Thyroid gland (tissue), 4 donors: Measurements from ENCODE around the gene SHISA4.

Source experiments
- CTCF ChIP-seq, 6 experiments: fragments of 200-600 bp in 3 of 6; fragments of 450-650 bp in 3 of 6; sonication (generic) in 3 of 6; IDR thresholded peaks; one replicate each; pipeline ENCODE4 v1.5.1; 2016 to 2019; ENCODE audit warnings: antibody characterized with exemption in 6 of 6, mild to moderate bottlenecking in 2 of 6, inconsistent platforms in 1 of 6, moderate library complexity in 1 of 6
- POLR2A ChIP-seq, 2 donors: fragments of 450-650 bp; IDR thresholded peaks; one replicate each; pipeline ENCODE4 v1.6.1; 2017; ENCODE audit warnings: antibody characterized with exemption in 2 of 2, mild to moderate bottlenecking in 2 of 2, moderate library complexity in 1 of 2

DNA sequence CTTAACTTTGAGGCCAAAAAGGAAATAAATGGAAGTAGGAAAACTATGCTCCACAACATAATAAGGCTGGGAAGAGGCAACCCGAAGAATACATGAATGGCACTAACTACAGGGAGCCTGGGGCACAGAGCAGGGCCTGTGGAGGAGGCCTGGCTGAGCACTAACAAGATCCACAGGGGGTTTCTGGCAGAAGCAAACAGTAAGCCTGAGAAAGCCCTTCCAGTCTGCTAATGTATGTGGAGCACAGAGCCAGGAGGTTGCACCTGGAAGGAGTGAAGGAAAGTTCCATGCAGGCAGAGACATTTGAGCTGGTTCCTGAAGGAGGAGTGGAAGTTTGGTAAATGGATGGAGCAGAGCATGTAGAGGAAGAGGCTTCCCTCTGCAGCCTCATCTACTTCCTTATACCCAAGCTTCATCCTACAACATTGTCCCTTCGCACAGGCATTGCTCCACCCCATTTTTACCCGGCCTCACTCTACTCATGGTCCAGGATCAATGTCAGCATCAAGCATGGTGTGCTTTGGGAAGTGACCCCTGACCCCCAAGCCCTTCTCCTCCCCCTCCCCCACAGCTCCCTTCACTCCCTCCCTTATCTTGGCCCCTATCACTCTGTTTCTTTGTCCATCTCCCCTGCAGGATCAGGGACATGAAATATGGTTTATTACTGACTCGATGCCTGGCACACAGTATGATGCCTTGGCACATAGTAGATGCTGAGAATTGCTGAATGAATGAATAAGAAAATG lies 23.3 kb downstream of the SHISA4 start:
- no peak for TF ChIP-seq CTCF (IDR thresholded peaks at IDR 0.05)
- TF ChIP-seq POLR2A (IDR thresholded peaks at IDR 0.05), result no peak
